ENCODE results near the gene SP2. TPM values are rescaled to one million over a fixed set of nuclear protein-coding genes. Genes with fewer than 3 reads are reported as not detected.

Gene SP2
- total RNA-seq, 1 experiment from 2014 or later, result 22.2 TPM

DNA sequence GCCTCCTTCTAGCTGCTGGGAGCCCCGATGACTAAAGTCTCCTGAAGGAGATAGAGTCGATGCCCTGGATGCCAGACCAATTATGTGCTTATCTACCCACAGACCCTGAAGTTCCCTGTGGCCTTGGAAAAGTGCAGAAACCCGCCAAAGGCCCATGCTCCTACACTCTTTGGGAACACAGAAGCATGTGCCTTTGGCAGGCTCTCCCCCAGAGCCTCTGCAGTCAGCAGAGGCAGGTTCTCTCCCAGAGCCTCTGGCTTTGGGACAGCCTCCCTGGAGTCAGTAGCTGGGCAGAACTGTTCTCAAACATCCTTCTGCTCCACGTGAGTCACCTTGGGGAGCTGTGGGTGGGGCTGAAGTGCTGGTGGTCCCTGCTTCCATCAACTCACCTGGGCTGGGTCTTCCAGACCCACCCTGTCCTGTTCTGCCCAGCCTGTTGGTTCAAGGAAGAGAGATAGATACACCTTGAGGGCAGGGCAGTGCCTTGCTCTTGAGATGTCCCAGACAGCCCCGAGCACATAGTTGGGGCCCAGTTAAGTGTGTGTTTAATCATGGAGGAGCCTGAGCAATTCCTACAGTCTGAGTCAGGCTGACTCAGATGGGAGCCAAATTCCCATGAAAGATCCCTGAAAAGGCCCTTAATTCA lies 71.7 kb downstream of the SP2 start (continued):
- TF ChIP-seq, protein P1, sequence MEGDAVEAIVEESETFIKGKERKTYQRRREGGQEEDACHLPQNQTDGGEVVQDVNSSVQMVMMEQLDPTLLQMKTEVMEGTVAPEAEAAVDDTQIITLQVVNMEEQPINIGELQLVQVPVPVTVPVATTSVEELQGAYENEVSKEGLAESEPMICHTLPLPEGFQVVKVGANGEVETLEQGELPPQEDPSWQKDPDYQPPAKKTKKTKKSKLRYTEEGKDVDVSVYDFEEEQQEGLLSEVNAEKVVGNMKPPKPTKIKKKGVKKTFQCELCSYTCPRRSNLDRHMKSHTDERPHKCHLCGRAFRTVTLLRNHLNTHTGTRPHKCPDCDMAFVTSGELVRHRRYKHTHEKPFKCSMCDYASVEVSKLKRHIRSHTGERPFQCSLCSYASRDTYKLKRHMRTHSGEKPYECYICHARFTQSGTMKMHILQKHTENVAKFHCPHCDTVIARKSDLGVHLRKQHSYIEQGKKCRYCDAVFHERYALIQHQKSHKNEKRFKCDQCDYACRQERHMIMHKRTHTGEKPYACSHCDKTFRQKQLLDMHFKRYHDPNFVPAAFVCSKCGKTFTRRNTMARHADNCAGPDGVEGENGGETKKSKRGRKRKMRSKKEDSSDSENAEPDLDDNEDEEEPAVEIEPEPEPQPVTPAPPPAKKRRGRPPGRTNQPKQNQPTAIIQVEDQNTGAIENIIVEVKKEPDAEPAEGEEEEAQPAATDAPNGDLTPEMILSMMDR (IDR thresholded peaks at IDR 0.05 in 2 of 3, conservative IDR thresholded peaks at IDR 0.05 in 1 of 3; ENCODE audit: borderline replicate concordance in 1 of 3, insufficient read depth in 1 of 3, low read depth in 2 of 3, low read length in 2 of 3), result no peak
- TF ChIP-seq POLR2A (IDR thresholded peaks at IDR 0.05; ENCODE audit: borderline replicate concordance, extremely low read depth, insufficient read depth, insufficient read length) (no peak), CEBPB (IDR thresholded peaks at IDR 0.05; ENCODE audit: low read depth) (no peak), SIN3A (IDR thresholded peaks at IDR 0.05; ENCODE audit: low read depth) (no peak), EGR1 (IDR thresholded peaks at IDR 0.05; ENCODE audit: low read depth) (no peak)

DNA sequence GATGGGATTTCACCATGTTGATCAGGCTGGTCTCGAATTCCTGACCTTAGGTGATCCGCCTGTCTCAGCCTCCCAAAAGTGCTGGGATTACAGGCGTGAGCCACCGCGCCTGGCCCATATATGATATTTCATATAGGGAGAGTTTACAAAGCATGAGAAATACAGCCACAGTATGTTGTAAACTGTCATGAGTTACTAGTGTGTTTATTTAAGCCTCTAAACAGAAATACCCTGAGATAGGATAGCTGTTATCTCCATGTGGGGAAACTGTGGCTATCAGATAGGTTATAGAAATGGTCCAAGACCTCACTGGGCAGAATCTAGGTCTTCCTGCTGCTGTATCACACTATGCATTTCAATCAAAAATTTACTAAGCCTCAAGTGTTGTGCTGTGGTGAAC lies 72.8 kb downstream of the SP2 start:
- no peak overlapping the region for H3K27ac ChIP-seq (ENCODE audit: low read depth, low read length)
- no peak for TF ChIP-seq ZFX (IDR thresholded peaks at IDR 0.05)
- TF ChIP-seq EZH2 (IDR thresholded peaks at IDR 0.05), result no peak
- no peak for TF ChIP-seq YY1 (IDR thresholded peaks at IDR 0.05; ENCODE audit: extremely low read depth, insufficient replicate concordance, low read depth, low read length)
- no peak for TF ChIP-seq CEBPB (IDR thresholded peaks at IDR 0.05; ENCODE audit: low read depth)
- TF ChIP-seq, protein P1 (IDR thresholded peaks at IDR 0.05 in 2 of 3, conservative IDR thresholded peaks at IDR 0.05 in 1 of 3; ENCODE audit: borderline replicate concordance in 1 of 3, insufficient read depth in 1 of 3, low read depth in 2 of 3, low read length in 2 of 3), result no peak
- TF ChIP-seq, protein P2, sequence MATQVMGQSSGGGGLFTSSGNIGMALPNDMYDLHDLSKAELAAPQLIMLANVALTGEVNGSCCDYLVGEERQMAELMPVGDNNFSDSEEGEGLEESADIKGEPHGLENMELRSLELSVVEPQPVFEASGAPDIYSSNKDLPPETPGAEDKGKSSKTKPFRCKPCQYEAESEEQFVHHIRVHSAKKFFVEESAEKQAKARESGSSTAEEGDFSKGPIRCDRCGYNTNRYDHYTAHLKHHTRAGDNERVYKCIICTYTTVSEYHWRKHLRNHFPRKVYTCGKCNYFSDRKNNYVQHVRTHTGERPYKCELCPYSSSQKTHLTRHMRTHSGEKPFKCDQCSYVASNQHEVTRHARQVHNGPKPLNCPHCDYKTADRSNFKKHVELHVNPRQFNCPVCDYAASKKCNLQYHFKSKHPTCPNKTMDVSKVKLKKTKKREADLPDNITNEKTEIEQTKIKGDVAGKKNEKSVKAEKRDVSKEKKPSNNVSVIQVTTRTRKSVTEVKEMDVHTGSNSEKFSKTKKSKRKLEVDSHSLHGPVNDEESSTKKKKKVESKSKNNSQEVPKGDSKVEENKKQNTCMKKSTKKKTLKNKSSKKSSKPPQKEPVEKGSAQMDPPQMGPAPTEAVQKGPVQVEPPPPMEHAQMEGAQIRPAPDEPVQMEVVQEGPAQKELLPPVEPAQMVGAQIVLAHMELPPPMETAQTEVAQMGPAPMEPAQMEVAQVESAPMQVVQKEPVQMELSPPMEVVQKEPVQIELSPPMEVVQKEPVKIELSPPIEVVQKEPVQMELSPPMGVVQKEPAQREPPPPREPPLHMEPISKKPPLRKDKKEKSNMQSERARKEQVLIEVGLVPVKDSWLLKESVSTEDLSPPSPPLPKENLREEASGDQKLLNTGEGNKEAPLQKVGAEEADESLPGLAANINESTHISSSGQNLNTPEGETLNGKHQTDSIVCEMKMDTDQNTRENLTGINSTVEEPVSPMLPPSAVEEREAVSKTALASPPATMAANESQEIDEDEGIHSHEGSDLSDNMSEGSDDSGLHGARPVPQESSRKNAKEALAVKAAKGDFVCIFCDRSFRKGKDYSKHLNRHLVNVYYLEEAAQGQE (IDR thresholded peaks at IDR 0.05; ENCODE audit: low read depth), result no peak
- no peak for TF ChIP-seq EGR1 (IDR thresholded peaks at IDR 0.05; ENCODE audit: low read depth)
- TF ChIP-seq ZNF274 (IDR thresholded peaks at IDR 0.05; ENCODE audit: low read depth, low read length), result no peak
- no peak for TF ChIP-seq SRF (IDR thresholded peaks at IDR 0.05; ENCODE audit: low read depth)
- no peak overlapping the region for H3K9ac ChIP-seq (ENCODE audit: low read length)
- ChIA-PET RAD21 (ENCODE audit: low non-redundant PET in 1 of 2, low total read pairs in 2 of 2, uncharacterized antibody in 2 of 2, unreplicated experiment in 2 of 2) (no interaction called here), CTCF (interaction anchor here (1.0 to 4.0 kb wide), 5 partner anchors 22 to 128 kb away, joined by 3 to 42 read pairs (median 19); partner anchors contain the start of gene SCRN2), POLR2A (interaction anchor here (1.2 to 2.5 kb wide), 3 partner anchors 27 to 73 kb away, joined by 3 to 8 read pairs (median 6); partner anchors contain the start of genes PNPO and SP2)
- H3K27me3 ChIP-seq (ENCODE audit: insufficient read depth, low read length), result no peaks in the 10 kb centered on the region
- no TSS peak for BruUV-seq (replicated peaks)
- H2AFZ ChIP-seq (ENCODE audit: low read depth, low read length, poor library complexity, severe bottlenecking), result no peak overlapping the region
- peaks cover 2 to 3% of the 10 kb centered on the region in 2 experiments; a peak in 3 of 4 replicates for H3K36me3 ChIP-seq (ENCODE audit: control insufficient read depth in 1 of 2, insufficient read depth in 2 of 2, low read length in 2 of 2)
- DNase-seq (ENCODE audit: low read depth, low spot score), result no peak
- peaks cover 19 to 51% of the 10 kb centered on the region in 2 experiments for H3K4me1 ChIP-seq (ENCODE audit: control insufficient read depth in 1 of 2, insufficient read depth in 2 of 2, low read length in 2 of 2)
- H3K9me3 ChIP-seq (ENCODE audit: control insufficient read depth in 1 of 2, insufficient read depth in 1 of 2, low read depth in 1 of 2, low read length in 2 of 2), result no peaks in the 10 kb centered on the region
- intact Hi-C loops (cut with micrococcal nuclease), result no loop called here
- H3K79me2 ChIP-seq (ENCODE audit: insufficient read depth, low read length), result peaks cover 20% of the 10 kb centered on the region
- H3K4me3 ChIP-seq (replicated peaks in 1 of 2; ENCODE audit: low read depth in 1 of 2, low read length in 2 of 2), result no peak overlapping the region
- ATAC-seq, result no peak
- H3K4me2 ChIP-seq (ENCODE audit: low read length), result no peak overlapping the region
- no peaks in the 10 kb centered on the region for H4K20me1 ChIP-seq (ENCODE audit: insufficient read depth)
- no peaks in the 10 kb centered on the region for H3K9me2 ChIP-seq (ENCODE audit: insufficient read depth)
